Colonic mucosa (tissue), 4 donors: Measurements from ENCODE around the gene ISLR. TPM values are rescaled to one million over a fixed set of nuclear protein-coding genes. Genes with fewer than 3 reads are reported as not detected.

Source experiments
- DNase-seq: peaks from one replicate; pipeline ENCODE4 v3.0.0-alpha.2; 2020
- H3K27ac ChIP-seq: fragments of 200-600 bp; one replicate; pipeline ENCODE4 v1.8.0; 2021
- H3K27me3 ChIP-seq: fragments of 200-600 bp; one replicate; pipeline ENCODE4 v1.8.0; 2021
- H3K36me3 ChIP-seq: fragments of 200-600 bp; one replicate; pipeline ENCODE4 v1.8.0; 2021
- H3K4me1 ChIP-seq: fragments of 200-600 bp; one replicate; pipeline ENCODE4 v1.8.0; 2021; ENCODE audit warnings: mild to moderate bottlenecking
- H3K4me3 ChIP-seq: fragments of 200-600 bp; one replicate; pipeline ENCODE4 v1.8.0; 2021
- H3K9ac ChIP-seq, 2 donors: one replicate each; pipeline ENCODE4 v1.7.0; 2013; ENCODE audit warnings: control low read depth in 2 of 2, low read depth in 2 of 2, low read length in 2 of 2
- H3K9me3 ChIP-seq: fragments of 200-600 bp; one replicate; pipeline ENCODE4 v1.8.0; 2021
- CTCF ChIP-seq: fragments of 200-600 bp; IDR thresholded peaks from one replicate; pipeline ENCODE4 v1.8.0; 2022; ENCODE audit warnings: antibody characterized with exemption, mild to moderate bottlenecking
- intact Hi-C: fragments of 100-400 bp; cut with DNase I; formaldehyde crosslinking; loops from one replicate; pipeline ENCODE4 v1.14.1; 2022
- total RNA-seq, 2 donors: library from RNA; stranded (reverse); fragmentation: NEBNext Ultra II Directional in 1 of 2; extraction: Animal tissue kit (Norgen Biotek cat#: 25700) in 1 of 2; gene quantifications; one replicate each; pipeline ENCODE4 v1.2.1, GENCODE V29; 2021
- donor health status: healthy.
- donor health status: DM: no; HTN: no; CAD: no.
- donor health status: DM: no; HTN: no; CAD: no.

Gene ISLR
- total RNA-seq, 2 donors from 2014 or later, result 3.6 to 8.5 TPM

- H3K4me1 ChIP-seq, result no peaks in the 10 kb centered on the region
- no peak for TF ChIP-seq CTCF
- no peak overlapping the region for H3K9ac ChIP-seq
- H3K4me3 ChIP-seq, result no peak overlapping the region
- peak overlapping the region; percentile 27 for H3K27ac ChIP-seq
- no peak for DNase-seq
- intact Hi-C loops, result no loop called here
- no peaks in the 10 kb centered on the region for H3K27me3 ChIP-seq
- no peaks in the 10 kb centered on the region for H3K9me3 ChIP-seq
- H3K36me3 ChIP-seq, result no peaks in the 10 kb centered on the region
These were observed 1.5 kb upstream of the ISLR start for GRCh38 chr15:74171965-74172541.

- Histone ChIP-seq H3K9me3 (no peaks in the 10 kb centered on the region), H3K27me3 (no peaks in the 10 kb centered on the region), H3K4me3 (no peak overlapping the region), H3K36me3 (no peaks in the 10 kb centered on the region), H3K9ac (peak overlapping the region in 1 of 2 donors; percentile 35), H3K4me1 (no peaks in the 10 kb centered on the region), H3K27ac (peak overlapping the region; percentile 27)
- intact Hi-C loops, result no loop called here
- peak; percentile 41 for DNase-seq
- no peak for TF ChIP-seq CTCF
These were observed 670 bp upstream of the ISLR start for GRCh38 chr15:74172701-74173379.

GRCh38 chr15:74174219-74174957, 878 bp downstream of the ISLR start:
- H3K27me3 ChIP-seq, result no peaks in the 10 kb centered on the region
- H3K4me3 ChIP-seq, result no peak overlapping the region
- peak overlapping the region; percentile 12 to 35 for H3K9ac ChIP-seq
- H3K27ac ChIP-seq, result peak overlapping the region; percentile 36
- no peaks in the 10 kb centered on the region for H3K9me3 ChIP-seq
- DNase-seq, result no peak
- no peak for TF ChIP-seq CTCF
- intact Hi-C loops, result no loop called here
- no peaks in the 10 kb centered on the region for H3K4me1 ChIP-seq
- no peaks in the 10 kb centered on the region for H3K36me3 ChIP-seq

- Histone ChIP-seq H3K4me1 (no peaks in the 10 kb centered on the region), H3K9me3 (no peaks in the 10 kb centered on the region), H3K36me3 (no peaks in the 10 kb centered on the region), H3K27me3 (no peaks in the 10 kb centered on the region), H3K4me3 (no peak overlapping the region), H3K27ac (no peak overlapping the region), H3K9ac (no peak overlapping the region)
- TF ChIP-seq CTCF, result no peak
- intact Hi-C loops, result no loop called here
- no peak for DNase-seq
These were observed 1.4 kb downstream of the ISLR start for GRCh38 chr15:74174958-74175253.

GRCh38 chr15:74175271-74176191, 2.0 kb downstream of the ISLR start:
- Histone ChIP-seq H3K27me3 (no peaks in the 10 kb centered on the region), H3K36me3 (no peaks in the 10 kb centered on the region), H3K4me3 (no peak overlapping the region), H3K9ac (peak overlapping the region in 1 of 2 donors; percentile 5), H3K9me3 (no peaks in the 10 kb centered on the region), H3K4me1 (no peaks in the 10 kb centered on the region), H3K27ac (no peak overlapping the region)
- no peak for TF ChIP-seq CTCF
- intact Hi-C loops, result no loop called here
- DNase-seq, result no peak
